Fibroblast of pulmonary artery (primary cell): ENCODE data around the gene AMN.

Experiments used
- DNase-seq: peaks from one replicate; pipeline ENCODE4 v3.0.0-alpha.2; 2010; ENCODE audit warnings: low read depth
- H3K4me3 ChIP-seq: replicated peaks from 2 replicates; pipeline ENCODE4 v1.5.1; 2011; ENCODE audit warnings: low read depth, mild to moderate bottlenecking, control low read depth, low read length, moderate library complexity
- CTCF ChIP-seq: IDR thresholded peaks from 2 replicates; pipeline ENCODE4 v1.5.1; 2011; ENCODE audit warnings: mild to moderate bottlenecking, control low read depth, low read length, inconsistent platforms; ENCODE audit errors: missing control alignments

Gene AMN

GRCh38 chr14:102933618-102934231 lies 11.3 kb downstream of the AMN start:
- no peak for TF ChIP-seq CTCF
- DNase-seq = no peak
- no peak overlapping the region for H3K4me3 ChIP-seq

- H3K4me3 ChIP-seq = no peak overlapping the region
- no peak for DNase-seq
- TF ChIP-seq CTCF = no peak
These were observed 13.3 kb downstream of the AMN start for GRCh38 chr14:102935756-102936155.

GRCh38 chr14:102937331-102938175 lies 15.1 kb downstream of the AMN start:
- DNase-seq = no peak
- no peak for TF ChIP-seq CTCF

GRCh38 chr14:102938191-102938590 lies 15.7 kb downstream of the AMN start:
- DNase-seq = no peak
- no peak for TF ChIP-seq CTCF
- H3K4me3 ChIP-seq = no peak overlapping the region

More at GRCh38 chr14:102937331-102938175, 15.1 kb downstream of the AMN start:
- no peak overlapping the region for H3K4me3 ChIP-seq

- no peak for TF ChIP-seq CTCF
- DNase-seq = no peak
- no peak overlapping the region for H3K4me3 ChIP-seq
These were observed 16.9 kb downstream of the AMN start for GRCh38 chr14:102939329-102939728.

GRCh38 chr14:102939820-102940561 lies 17.5 kb downstream of the AMN start:
- H3K4me3 ChIP-seq = no peak overlapping the region

More at GRCh38 chr14:102939820-102940561, 17.5 kb downstream of the AMN start:
- TF ChIP-seq CTCF = no peak
- DNase-seq = no peak
